ENCODE data around the gene TRIP12. TPM values are rescaled to one million over a fixed set of nuclear protein-coding genes. Genes with fewer than 3 reads are reported as not detected.
"Not testable (repeated sequence)": the region's sequence is repeated elsewhere in the genome, so short reads cannot be mapped to it uniquely, and the experiment has no call there.

TRIP12 gene
- polyA plus RNA-seq, 10 donors = 137 to 246 (median 174) TPM

DNA sequence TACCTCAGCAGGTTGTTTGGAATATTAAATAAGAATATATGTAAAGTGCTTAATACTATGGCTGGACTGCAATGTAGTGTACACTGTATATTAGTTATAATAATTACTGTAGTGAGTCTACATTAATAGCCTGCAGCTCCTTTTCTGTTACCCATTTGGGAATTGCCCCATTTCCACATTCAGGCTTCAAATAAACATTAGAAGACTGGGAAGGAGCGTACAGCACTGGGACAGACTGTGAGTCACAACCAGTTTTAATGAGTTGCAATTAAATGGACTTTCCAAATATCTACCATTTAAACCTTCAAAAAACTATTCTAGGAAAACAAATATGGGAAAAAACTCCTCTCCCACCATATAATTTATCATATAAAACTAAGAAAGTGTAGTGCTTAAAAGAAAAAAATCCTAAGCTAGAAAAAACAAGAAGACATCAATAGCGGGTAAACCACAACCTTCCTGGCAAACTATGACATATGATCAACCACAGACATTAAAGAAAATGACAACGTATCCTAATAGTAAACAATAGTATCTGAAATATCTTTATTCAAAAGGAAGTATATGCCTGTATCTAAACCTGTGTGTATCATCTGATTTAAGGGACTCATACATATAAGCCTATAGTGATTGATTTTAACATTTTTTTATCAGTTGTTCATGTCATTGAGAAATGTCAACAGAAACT is 86.1 kb downstream of the TRIP12 start:
- no peak for DNase-seq

DNA sequence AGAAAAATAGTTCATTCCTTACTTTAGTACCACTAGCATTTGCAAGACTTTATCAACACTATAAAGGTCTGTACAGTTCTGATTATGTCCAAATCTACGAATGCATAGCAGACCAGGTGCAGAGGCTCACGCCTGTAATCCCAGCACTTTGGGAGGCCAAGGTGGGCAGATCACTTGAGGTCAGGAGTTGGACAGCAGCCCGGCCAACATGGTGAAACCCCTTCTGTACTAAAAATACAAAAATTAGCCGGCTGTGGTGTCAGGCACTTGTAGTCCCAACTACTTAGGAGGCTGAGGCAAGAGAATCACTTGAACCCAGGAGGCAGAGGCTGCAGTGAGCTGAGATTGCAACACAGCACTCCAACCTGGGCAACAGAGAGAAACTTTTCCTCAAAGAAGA is 87.4 kb downstream of the TRIP12 start:
- DNase-seq = not testable (repeated sequence)

DNA sequence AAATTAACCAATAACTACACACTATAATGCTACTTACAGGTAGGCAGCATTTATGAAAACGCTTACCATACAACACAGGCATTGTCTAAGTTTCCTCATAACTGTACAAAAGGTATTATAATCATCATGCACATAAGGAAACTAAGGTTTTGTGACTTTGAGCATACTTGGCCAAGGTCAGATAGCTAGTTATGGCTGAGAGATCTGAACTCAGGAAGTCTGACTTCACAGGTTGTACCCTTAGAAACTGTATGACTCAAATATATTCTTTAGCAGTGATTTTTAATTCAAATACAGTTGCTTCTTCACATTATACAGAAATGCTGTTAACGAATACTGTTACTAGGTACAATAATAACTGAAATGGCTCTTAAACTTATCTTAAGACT is 89.3 kb downstream of the TRIP12 start:
- no peak for DNase-seq

DNA sequence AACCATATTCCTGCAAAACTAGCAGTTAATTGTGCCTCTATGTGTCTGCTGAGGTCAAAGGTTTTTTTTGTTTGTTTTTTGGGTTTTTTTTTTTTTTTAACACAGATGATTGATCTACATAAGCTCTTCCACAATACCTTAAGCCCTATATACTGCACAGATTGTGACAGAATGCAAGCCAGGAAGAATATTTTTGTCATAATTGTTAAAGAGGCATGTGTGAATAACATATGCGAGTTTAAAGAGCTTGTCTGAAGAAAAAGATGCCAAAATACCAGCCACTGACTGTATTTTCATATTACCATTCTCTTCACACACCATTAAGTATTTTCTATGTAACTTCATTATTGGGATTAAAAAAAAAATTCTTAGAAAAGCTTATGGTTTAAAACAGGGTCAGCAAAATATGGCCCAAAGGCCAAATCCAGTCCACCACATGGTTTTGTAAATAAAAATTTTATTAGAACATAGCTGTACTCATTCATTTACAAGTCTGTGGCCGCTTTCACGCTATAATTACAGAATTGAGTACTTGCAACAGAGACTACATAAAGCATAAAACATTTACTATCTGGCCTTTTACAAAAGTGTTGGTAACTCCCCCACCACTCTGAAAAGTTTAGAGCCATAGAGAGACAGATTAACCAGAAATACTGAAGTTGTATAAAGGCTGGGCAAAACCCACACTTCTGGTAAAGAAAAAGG is 89.9 kb downstream of the TRIP12 start:
- DNase-seq = no peak

DNA sequence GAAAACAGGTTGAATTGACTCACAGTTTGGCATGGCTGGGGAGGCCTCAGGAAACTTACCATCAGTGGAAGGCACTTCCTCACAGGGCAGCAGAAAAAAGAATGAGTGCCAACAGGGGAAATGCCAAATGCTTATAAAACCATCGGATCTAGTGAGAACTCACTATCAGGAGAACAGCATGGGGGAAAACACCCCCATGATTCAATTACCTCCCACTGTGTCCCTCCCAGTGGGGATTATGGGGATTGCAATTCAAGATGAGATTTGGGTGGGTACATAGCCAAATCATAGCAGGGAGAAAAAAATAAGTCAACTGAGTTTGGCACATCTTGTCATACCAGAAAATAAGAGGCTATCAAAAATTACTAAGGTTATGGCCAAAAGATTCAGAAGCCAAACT is 96.3 kb downstream of the TRIP12 start:
- no peak for DNase-seq

DNA sequence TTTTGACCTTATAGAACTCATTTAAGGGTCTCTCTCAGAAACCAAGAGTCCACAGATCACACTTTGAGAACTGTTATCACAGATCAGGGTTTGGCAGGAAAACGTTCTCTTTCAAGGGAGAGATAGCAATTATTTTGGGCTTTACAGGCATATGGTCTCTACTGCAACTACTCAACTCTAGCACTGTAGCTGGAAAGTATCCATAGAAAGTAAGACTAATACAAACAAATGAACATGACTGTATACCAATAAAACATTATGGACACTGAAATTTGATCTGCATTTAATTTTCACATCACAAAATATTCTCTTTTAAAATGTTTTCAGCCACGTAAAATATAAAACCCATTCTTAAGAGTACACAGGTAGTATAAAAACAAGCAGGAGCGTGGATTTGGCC is 100.5 kb downstream of the TRIP12 start:
- no peak for DNase-seq

DNA sequence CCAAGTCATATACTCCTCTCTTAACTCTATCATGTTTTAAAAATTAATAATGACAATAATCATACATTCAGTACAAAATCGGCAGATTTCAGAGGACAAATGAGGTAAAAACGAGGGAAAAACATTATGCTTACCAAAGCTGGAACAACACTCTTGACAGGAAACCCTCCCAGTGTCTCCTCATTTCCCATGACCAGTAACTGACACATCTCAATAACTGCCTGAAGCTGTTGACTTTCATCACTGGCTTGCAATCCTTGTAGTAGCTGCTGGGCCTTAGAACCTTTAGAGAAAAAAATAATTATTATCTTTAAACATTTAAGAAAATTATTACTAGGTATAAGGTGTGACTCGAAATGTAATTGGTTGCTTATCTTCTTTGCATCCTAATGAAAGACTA is 103.6 kb downstream of the TRIP12 start:
- DNase-seq = no peak

DNA sequence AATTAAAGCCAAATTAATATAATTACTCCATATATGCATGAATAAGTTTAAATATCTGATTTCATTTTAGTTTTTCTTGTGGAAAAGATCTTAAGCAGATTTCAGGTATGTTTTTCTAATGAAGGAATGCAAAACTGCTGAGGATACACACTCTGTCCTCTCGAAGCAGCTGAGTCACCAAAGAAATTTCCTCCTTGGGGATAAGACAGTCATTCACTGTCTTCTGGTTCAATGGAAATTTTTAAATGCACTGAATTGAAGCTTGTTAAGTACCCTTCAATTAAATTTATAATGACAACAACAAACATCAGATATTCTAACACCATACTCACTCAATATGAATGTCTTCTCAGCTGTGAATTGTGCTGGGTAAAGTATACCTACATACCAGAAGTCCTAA is 106.0 kb downstream of the TRIP12 start:
- no peak for DNase-seq

DNA sequence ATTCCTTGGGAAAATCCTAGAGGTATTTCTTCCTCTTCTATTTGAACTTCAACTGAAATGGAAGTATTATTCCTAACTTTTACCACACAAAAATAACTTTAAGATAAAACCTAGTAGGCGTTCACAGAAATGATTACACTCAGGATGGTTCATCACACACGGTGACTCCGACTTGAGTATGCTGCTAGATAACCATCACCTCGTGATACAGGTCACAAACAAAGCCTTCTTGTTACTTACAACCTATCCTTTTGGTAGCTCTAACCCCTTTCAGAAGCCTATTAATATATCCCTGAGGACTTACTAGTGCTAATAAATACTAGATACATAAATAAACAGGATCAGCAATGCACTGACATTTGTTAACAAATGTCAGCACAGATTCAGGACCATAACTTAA is 106.5 kb downstream of the TRIP12 start:
- DNase-seq = no peak

DNA sequence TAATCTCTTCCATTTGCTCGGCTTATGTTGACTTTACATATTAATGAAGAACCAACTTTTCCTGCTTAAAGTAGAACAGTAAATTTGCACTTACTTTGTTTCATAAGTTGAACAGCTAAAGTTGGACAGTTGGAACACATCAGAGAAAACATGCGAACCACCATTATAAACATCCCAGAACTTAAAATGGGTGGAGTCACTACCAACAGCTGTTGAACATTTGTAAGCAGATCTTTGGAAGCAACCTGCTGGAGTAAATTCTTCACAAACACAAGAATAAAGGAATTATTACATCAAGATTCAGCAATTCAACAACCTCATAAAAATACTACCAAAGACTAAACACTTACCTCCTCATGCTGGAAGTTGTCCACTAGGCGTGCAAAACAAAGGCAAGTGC is 111.0 kb downstream of the TRIP12 start:
- DNase-seq = peak in 1 of 3 donors; percentile 23

DNA sequence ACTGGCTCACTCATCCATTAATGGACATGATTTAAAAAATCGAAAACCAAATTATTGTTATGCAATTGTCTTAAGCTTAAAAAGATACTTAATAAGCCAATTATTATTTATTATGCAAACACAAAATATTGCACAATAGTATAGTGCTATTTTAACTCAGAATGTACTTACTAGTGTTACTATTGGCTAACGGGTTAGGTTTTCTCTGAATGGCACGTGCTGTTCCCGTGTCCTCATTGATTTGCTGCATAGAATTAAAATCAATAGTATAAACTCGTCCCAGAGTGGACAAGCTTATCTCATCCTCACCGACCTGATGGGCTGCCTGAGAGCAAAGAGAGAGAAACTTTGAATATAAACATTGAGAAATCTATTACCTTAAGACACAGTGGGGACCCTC is 116.2 kb downstream of the TRIP12 start:
- DNase-seq = no peak

DNA sequence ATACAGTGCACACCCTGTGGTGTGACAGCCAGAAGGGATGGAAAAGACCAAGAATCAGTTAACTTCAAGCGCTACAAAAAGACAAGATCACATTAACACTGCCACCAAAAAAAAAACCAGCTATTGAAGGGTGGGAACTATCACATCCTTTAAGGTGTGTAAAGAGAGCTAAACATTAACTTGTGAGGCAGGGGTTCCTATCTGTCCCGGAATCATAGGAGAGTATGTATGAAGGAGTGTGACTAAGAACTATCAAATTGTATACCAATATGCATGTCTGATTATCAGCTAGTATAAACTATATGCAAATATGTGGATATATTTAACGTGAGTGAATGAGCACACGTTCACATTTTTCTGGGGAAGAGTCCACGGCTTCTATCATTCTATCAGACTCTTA is 119.0 kb downstream of the TRIP12 start:
- DNase-seq = no peak

DNA sequence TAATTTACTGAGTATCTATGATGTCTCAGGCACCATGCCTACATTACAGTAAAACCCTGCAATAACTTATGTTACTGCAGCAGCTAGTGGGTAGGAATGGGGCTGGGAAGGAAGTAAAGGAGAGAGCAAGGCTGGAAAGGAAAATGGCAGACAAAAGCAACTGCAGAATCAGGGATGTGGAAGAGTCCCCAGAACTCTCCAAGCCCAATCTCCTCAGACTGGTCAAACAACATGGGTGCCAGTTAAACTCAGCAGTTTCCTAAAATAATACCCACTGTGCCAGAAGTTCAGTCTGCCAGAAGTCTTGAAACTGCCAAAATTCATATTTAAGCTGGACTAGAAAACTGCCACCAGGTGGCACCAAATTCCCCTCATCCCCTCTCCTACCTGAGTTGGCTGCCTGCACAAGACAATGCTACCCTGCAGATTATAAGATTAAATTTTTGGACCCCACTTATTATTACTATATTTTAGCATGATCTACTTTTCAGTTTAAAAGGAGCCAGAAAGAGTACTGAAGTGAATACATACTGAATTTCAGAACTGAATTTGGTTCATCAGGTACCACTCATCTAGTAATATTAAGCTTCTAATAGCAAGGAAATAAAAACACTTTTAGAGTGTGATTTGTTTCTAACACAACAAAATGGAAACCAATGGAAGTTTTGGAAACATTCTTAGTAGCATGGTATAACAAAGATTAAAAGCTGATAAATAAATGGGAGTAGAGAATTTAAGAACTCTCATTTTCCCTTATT is 120.6 kb downstream of the TRIP12 start:
- DNase-seq = peak; percentile 38 to 72 (median 65)

DNA sequence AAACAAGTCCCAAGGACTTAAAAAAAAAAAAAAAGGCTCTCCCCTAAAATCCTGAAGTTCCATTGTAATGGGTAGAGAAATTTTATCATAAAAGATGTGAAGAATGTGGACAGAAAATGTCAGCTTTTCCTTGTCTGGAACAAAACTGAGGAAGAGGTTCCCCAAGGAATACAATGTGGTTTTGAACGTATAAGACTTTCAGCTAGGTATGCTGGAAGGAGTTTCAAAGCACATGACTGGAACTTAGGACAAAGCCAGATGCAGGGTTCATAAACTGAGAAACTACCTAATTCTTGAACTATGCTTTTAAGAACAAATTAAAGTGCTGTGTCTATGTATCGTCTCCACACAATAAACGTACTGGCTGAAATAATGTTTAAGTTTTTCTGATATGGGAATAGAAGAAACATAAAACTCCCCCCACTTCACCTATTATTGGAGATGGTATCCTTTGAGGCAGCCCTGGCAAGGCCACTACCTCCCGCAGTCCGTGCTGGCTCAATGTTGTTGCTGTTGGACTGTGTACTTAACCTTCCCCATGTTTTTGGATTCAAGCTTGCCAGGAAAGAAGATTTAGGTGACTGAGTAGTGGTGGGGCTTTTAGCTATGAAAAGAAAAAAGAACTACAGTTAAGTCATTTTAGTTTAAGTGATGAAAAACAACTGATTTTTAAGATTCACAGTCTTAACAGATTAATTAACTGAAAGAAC is 123.2 kb downstream of the TRIP12 start:
- DNase-seq = peak; percentile 22 to 66 (median 36)

DNA sequence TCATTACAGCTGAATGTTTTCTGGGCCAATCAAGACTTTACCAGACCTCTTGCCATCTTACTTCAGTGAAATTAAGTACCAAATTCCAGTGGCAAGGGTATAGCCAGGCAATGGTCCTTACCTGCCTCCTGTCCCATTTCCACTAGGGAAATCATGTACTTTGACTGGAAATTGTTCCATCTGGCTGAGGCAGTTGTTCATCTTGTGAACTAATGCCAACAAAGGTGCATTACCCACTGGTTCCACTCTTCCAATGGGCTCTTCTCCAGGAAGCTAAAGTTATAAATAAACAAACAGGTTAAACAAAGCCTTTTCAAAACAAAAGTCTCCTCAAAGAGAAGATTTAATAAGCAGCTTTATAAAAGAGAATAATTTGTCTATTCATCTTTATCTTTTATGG is 126.8 kb downstream of the TRIP12 start:
- no peak for DNase-seq

DNA sequence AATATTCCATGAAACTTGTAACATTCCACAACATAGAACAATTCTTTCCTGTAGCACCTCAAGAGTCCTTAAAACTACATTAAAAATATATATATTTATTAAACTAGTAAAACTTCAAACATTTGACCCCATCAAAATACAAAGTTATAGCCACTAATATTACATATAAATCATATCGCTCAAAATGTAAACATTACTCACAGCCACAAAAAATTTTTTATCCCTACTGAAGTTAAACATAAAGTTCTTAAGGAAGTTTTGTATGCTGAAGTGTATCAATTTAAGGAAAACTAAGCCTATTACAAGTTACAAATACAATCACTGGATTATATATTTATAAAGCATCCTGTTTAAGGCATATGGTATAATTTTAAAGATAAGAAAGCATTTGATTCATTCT is 127.2 kb downstream of the TRIP12 start:
- DNase-seq = no peak

DNA sequence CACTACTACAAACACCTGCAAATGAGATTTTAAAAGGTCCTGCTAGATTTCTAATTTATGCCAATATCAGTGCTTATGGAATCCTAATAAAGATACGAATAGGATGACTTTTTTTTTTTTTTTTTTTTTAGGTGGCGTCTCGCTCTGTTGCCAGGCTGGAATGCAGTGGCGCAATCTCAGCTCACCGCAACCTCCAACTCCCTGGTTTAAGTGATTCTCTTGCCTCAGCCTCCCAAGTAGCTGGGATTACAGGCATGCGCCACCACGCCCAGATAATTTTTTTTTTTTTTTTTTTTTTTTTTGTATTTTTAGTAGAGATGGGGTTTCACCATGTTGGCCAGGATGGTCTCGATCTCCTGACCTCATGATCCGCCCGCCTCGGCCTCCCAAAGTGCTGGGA is 135.5 kb downstream of the TRIP12 start:
- not testable (repeated sequence) for DNase-seq

DNA sequence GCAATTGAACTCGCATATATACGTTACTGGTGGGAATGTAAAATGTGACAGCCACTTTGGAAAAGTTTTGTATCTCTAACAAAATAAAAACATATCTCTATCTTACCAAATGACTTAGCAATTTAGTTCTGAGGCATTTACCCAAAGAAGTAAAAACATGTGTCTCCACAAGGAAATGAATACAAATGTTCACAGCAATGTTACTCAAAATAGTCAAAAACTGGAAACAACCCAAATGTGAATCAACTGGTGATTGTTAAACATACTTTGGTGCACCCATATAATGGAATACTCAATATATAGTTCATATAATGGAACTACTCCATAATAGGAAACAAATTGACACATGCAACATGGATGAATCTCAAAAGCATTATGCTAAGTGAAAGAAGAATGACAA is 137.0 kb downstream of the TRIP12 start:
- no peak for DNase-seq

DNA sequence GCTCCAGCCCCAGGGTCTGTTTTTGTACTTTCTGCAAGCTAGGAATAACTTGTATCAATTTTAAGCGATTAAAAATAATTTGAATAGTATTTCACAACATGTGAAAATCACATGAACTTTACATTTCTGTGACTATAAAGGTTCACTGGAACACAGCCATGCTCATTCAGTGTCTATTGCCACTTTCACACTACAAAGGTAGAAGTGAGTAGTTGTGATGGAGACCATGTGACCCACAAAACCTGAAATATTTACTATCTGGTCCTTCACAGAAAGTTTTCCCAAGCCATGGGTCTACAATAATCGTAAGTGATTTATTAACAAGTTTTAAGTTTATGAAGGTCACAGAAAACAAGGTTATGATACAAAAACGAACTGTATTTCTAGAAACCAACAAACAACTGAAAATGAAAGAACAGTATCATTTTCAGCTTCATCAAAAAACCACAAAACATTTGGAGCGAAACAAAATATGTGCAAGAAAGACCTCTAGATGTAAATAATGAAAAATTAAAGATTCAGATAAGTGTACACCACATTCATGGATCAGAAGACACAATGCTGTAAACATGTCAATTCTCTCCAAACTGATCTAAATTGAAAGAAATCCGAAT is 138.6 kb downstream of the TRIP12 start:
- DNase-seq = no peak

DNA sequence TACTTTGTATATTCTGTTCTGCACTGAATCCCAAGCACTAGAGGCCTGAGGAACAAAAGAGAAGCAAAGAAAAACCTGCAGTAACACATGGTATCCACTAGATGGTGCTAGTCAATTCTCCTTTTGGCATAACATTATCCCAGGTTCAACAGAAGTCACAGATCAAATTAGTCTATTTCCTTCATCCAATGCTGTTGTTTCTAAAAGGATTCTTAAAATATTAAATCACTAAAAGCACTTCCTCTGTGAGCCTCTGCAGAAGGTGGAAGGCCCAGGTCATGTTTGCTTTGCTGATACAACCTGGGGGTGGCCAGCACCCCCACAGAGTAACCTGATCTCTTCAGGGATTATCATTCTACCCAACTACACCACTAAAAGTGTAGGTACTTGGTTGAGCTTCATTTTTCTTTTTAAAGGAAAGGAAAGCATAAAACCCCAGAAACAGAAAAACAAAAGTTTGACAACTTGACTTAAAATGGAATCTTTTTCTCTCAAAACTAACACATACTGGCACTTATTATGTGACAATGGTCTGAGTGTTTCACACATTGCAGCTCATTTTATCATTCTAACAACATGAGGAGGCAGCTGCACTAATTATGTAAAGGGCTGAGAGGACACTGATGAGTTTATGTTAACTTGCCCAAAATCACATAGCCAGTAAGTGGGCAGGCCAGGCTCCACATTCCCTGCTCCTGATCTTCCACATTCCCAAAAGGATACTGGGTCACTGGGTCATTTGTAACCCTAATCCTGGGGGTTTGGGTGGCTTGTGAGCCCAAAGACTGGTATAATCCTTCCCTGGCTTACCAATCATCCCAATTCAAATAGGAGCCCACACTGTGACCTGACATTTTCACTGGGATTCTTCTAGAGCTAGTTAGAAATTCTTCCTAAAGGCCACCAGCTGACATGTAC is 140.7 kb downstream of the TRIP12 start:
- peak; percentile 25 to 57 (median 37) for DNase-seq

DNA sequence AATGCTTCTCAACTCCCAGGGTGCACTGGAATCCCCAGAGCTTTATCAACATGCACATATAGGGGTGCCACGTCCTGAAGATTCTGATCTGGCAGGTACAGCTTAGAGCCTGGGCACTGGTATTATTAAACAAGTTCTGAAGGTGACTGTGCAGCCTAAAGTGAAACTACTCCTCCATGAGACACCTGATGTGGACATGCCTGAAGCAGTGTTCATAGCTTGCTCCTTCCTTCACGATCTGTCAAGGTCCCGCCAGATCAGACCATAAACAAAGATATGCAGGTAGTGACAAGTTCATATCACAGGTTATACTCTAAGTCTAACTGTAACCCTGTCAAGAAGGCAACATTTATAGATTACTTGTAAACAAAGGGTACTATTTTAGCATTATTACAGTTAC is 142.2 kb downstream of the TRIP12 start:
- no peak for DNase-seq
